Natural killer cell (primary cell): Measurements from ENCODE around the gene CDC26. TPM values are rescaled to one million over a fixed set of nuclear protein-coding genes. Genes with fewer than 3 reads are reported as not detected.

Experiments
- ATAC-seq, 3 donors: fragments of 150-1000 bp in 2 of 3; fragments of 200-7000 bp in 1 of 3; cut with Tn5 transposase; 1 replicate in 1 of 3; 2 replicates in 2 of 3; pipeline ENCODE4 v1.10.0; 2021; ENCODE audit warnings: mild to moderate bottlenecking in 2 of 3, moderate library complexity in 2 of 3
- DNase-seq, 2 donors: peaks; one replicate each; pipeline versions ENCODE4 v3.0.0 to v3.0.0-alpha.2; 2013 to 2021; ENCODE audit warnings: mixed read lengths in 1 of 2
- H3K27ac ChIP-seq: one replicate; pipeline ENCODE4 v1.5.1; 2013; ENCODE audit warnings: mild to moderate bottlenecking, low read length
- H3K27me3 ChIP-seq: one replicate; pipeline ENCODE4 v1.6.1; 2013; ENCODE audit warnings: low read length; ENCODE audit not compliant: control insufficient read depth, insufficient read depth
- H3K36me3 ChIP-seq: one replicate; pipeline ENCODE4 v1.6.1; 2013; ENCODE audit warnings: low read length; ENCODE audit not compliant: control insufficient read depth, insufficient read depth
- H3K4me1 ChIP-seq: one replicate; pipeline ENCODE4 v1.6.1; 2013; ENCODE audit warnings: low read length; ENCODE audit not compliant: control insufficient read depth, insufficient read depth
- H3K4me3 ChIP-seq: one replicate; pipeline ENCODE4 v1.5.1; 2013; ENCODE audit warnings: low read length
- H3K9me3 ChIP-seq: one replicate; pipeline ENCODE4 v1.6.1; 2013; ENCODE audit warnings: low read length; ENCODE audit not compliant: control insufficient read depth, insufficient read depth
- H3K27ac Mint-ChIP-seq, 2 donors: one replicate each; pipeline ENCODE4 v1.8.0; 2022; ENCODE audit warnings: mild to moderate bottlenecking in 2 of 2, mixed read lengths in 2 of 2, moderate library complexity in 1 of 2
- H3K27me3 Mint-ChIP-seq, 2 donors: one replicate each; pipeline ENCODE4 v1.8.0; 2022; ENCODE audit warnings: low read depth in 2 of 2, mixed read lengths in 2 of 2
- H3K36me3 Mint-ChIP-seq: one replicate; pipeline ENCODE4 v1.8.0; 2022; ENCODE audit warnings: mixed read lengths
- H3K4me1 Mint-ChIP-seq, 2 donors: one replicate each; pipeline ENCODE4 v1.8.0; 2022; ENCODE audit warnings: mixed read lengths in 2 of 2
- H3K4me3 Mint-ChIP-seq: one replicate; pipeline ENCODE4 v1.8.0; 2022; ENCODE audit warnings: mild to moderate bottlenecking, moderate library complexity, mixed read lengths
- H3K9me3 Mint-ChIP-seq, 2 donors: one replicate each; pipeline ENCODE4 v1.8.0; 2022; ENCODE audit warnings: mixed read lengths in 2 of 2
- CTCF ChIP-seq: fragments of 200-600 bp; IDR thresholded peaks from one replicate; pipeline ENCODE4 v1.8.0; 2022; ENCODE audit warnings: antibody characterized with exemption
- WGBS: methylation state at CpG from one replicate; pipeline ENCODE4 v1.1.7; 2013; ENCODE audit warnings: missing lambda C conversion rate; ENCODE audit not compliant: insufficient coverage; 5-methylcytosine and 5-hydroxymethylcytosine counted together
- intact Hi-C: fragments of 100-400 bp; cut with micrococcal nuclease; formaldehyde crosslinking; loops from one replicate; pipeline ENCODE4 v1.14.2; 2022
- total RNA-seq, 4 donors: library from RNA; stranded (reverse); fragments of 120-200 nt in 1 of 4; gene quantifications; one replicate each; pipeline versions ENCODE4 v1.2.3 to v1.2.4, GENCODE V29; 2013 to 2022

CDC26 gene
- total RNA-seq = 10 to 100 TPM; 16.8 to 24.8 (median 21.5) TPM
- total RNA-seq (2013) = 47.5 TPM

GRCh38 chr9:113275157-113276131 is at the start of gene CDC26, which contains the start of gene PRPF4:
CDC26 (minus strand) TSS chr9:113275572; CDS start chr9:113272507, 3,065 bp downstream.
PRPF4 (plus strand) TSS chr9:113275658; CDS start chr9:113275744, 86 bp downstream.
- no peaks in the 10 kb centered on the region for H3K27me3 Mint-ChIP-seq
- H3K4me1 Mint-ChIP-seq = peaks cover 8 to 15% of the 10 kb centered on the region in 2 donors
- peaks cover 52% of the 10 kb centered on the region for H3K36me3 ChIP-seq
- DNase-seq = peak; percentile 92 to 99
- H3K36me3 Mint-ChIP-seq = peaks cover 25% of the 10 kb centered on the region
- H3K27ac Mint-ChIP-seq = no peak within 1 kb of the TSS
- no peaks in the 10 kb centered on the region for H3K9me3 Mint-ChIP-seq
- intact Hi-C loops = loop anchor here (1.0 to 10.0 kb wide), 3 partner anchors 54 to 239 kb away; partner anchors contain the start of genes C9orf43, FKBP15, POLE3 and SLC31A1
- peaks cover 8% of the 10 kb centered on the region for H3K4me1 ChIP-seq
- under 1% methylated on average over 61 of the region's 63 CpGs for WGBS
- no peak within 1 kb of the TSS for H3K4me3 Mint-ChIP-seq
- H3K27ac ChIP-seq = peak within 1 kb of the TSS; percentile 95
- no peaks in the 10 kb centered on the region for H3K27me3 ChIP-seq
- no peak for TF ChIP-seq CTCF
- peak within 1 kb of the TSS; percentile 89 for H3K4me3 ChIP-seq
- H3K9me3 ChIP-seq = no peaks in the 10 kb centered on the region
- ATAC-seq = peak; percentile 94 to 99 (median 97)

- WGBS = 87% methylated on average over 6 of the region's 6 CpGs
- ATAC-seq (no peak), DNase-seq (no peak)
- Histone ChIP-seq H3K9me3 (no peaks in the 10 kb centered on the region), H3K36me3 (no peaks in the 10 kb centered on the region), H3K27ac (no peak overlapping the region), H3K4me1 (no peaks in the 10 kb centered on the region), H3K27me3 (no peaks in the 10 kb centered on the region), H3K4me3 (no peak overlapping the region)
- Mint-ChIP-seq H3K4me1 (no peaks in the 10 kb centered on the region), H3K27ac (no peak overlapping the region), H3K36me3 (no peaks in the 10 kb centered on the region), H3K9me3 (no peaks in the 10 kb centered on the region), H3K4me3 (no peak overlapping the region), H3K27me3 (peaks cover 0 to 2% of the 10 kb centered on the region in 2 donors)
- intact Hi-C loops = no loop called here
- TF ChIP-seq CTCF = no peak
Measured at GRCh38 chr9:113322671-113323070, 47.3 kb upstream of the CDC26 start.

GRCh38 chr9:113320051-113320450 is 44.7 kb upstream of the CDC26 start:
- H3K27ac ChIP-seq = no peak overlapping the region
- Mint-ChIP-seq H3K4me1 (no peaks in the 10 kb centered on the region), H3K9me3 (no peaks in the 10 kb centered on the region), H3K27ac (no peak overlapping the region), H3K36me3 (no peaks in the 10 kb centered on the region), H3K4me3 (no peak overlapping the region), H3K27me3 (peaks cover 1 to 8% of the 10 kb centered on the region in 2 donors)
- H3K36me3 ChIP-seq = no peaks in the 10 kb centered on the region
- 93% methylated on average over 3 of the region's 3 CpGs for WGBS
- DNase-seq = no peak
- H3K9me3 ChIP-seq = no peaks in the 10 kb centered on the region
- TF ChIP-seq CTCF = no peak
- no peaks in the 10 kb centered on the region for H3K27me3 ChIP-seq
- intact Hi-C loops = no loop called here
- ATAC-seq = no peak
- no peak overlapping the region for H3K4me3 ChIP-seq
- no peaks in the 10 kb centered on the region for H3K4me1 ChIP-seq
